ENCODE results near the gene KDM1B. TPM values are rescaled to one million over a fixed set of nuclear protein-coding genes. Genes with fewer than 3 reads are reported as not detected.

The KDM1B gene
- total and polyA plus RNA-seq, 2 of the 8 experiments (the other 6 are each of a cell fraction or from before 2014, with no cell fraction given), result 3.7 to 7.5 TPM

DNA sequence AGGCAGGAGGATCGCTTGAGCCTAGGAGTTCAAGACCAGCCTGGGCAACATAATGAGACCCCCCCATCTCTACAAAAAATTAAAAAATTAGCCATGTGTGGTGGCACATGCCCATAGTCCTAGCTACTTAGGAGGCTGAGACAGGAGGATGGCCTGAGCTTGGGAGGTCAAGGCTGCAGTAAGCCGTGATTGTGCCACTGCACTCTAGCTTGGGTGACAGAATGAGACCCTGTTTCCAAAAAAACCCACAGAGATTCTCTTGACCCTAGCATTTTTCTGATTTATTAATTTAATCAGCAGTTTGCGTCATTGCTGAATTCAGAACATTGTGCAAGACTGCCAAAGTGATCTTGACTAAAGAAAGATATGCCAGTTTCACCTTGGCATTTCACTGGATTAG, 36.8 kb downstream of the KDM1B start:
- H2AK5ac ChIP-seq (ENCODE audit: low read depth, low read length), result no peak overlapping the region
- no peak overlapping the region for H3K27ac ChIP-seq (ENCODE audit: low read depth, low read length)
- H4K91ac ChIP-seq (replicated peaks; ENCODE audit: insufficient read length, low read length), result no peak overlapping the region
- DNase-seq (ENCODE audit: low read depth in 1 of 2, low spot score in 2 of 2) (no peak), FAIRE-seq (no peak)
- H2BK5ac ChIP-seq (ENCODE audit: low read depth, low read length), result no peak overlapping the region
- no peaks in the 10 kb centered on the region for H3K79me1 ChIP-seq (ENCODE audit: low read depth, low read length)
- WGBS, 2 experiments (ENCODE audit: extremely low coverage in 1 of 2, insufficient coverage in 1 of 2, insufficient read length in 1 of 2, insufficient replicate concordance in 2 of 2, low coverage in 1 of 2, low lambda C conversion rate in 2 of 2, missing lambda C conversion rate in 1 of 2), result 95% methylated on average over 3 of the region's 3 CpGs; no CpG with 5 or more reads in 1 of the 2 experiments
- H3K4ac ChIP-seq (replicated peaks; ENCODE audit: insufficient read length, low read depth, low read length), result no peak overlapping the region
- no peaks in the 10 kb centered on the region for H3K79me2 ChIP-seq (ENCODE audit: control insufficient read depth in 1 of 2, insufficient read depth in 2 of 2, low read length in 2 of 2)
- TF ChIP-seq HDAC6 (IDR thresholded peaks at IDR 0.05; ENCODE audit: low read depth, low read length), result no peak
- TF ChIP-seq, protein P1, sequence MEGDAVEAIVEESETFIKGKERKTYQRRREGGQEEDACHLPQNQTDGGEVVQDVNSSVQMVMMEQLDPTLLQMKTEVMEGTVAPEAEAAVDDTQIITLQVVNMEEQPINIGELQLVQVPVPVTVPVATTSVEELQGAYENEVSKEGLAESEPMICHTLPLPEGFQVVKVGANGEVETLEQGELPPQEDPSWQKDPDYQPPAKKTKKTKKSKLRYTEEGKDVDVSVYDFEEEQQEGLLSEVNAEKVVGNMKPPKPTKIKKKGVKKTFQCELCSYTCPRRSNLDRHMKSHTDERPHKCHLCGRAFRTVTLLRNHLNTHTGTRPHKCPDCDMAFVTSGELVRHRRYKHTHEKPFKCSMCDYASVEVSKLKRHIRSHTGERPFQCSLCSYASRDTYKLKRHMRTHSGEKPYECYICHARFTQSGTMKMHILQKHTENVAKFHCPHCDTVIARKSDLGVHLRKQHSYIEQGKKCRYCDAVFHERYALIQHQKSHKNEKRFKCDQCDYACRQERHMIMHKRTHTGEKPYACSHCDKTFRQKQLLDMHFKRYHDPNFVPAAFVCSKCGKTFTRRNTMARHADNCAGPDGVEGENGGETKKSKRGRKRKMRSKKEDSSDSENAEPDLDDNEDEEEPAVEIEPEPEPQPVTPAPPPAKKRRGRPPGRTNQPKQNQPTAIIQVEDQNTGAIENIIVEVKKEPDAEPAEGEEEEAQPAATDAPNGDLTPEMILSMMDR (IDR thresholded peaks at IDR 0.05; ENCODE audit: control extremely low read depth in 1 of 3, insufficient read depth in 1 of 3, low read depth in 1 of 3, low read length in 3 of 3), result no peak
- no peak for TF ChIP-seq BCL11A (IDR thresholded peaks at IDR 0.05; ENCODE audit: low read depth in 2 of 2, low read length in 2 of 2)
- no peak overlapping the region for H3K23ac ChIP-seq (ENCODE audit: insufficient read length)
- POLR2A ChIA-PET (ENCODE audit: partially characterized antibody), result no interaction called here
- H3K14ac ChIP-seq (ENCODE audit: insufficient read length), result no peak overlapping the region
- no peak overlapping the region for H4K5ac ChIP-seq (ENCODE audit: insufficient read length, low read depth, low read length)
- H3K9me3 ChIP-seq (ENCODE audit: insufficient read depth in 2 of 2, low read depth in 1 of 2, low read length in 1 of 2), result no peaks in the 10 kb centered on the region
- H2AFZ ChIP-seq (ENCODE audit: low read length), result no peak overlapping the region
- no peak overlapping the region for H3K56ac ChIP-seq (replicated peaks; ENCODE audit: insufficient read length, low read depth, low read length)
- no peak overlapping the region for H2BK12ac ChIP-seq (ENCODE audit: low read depth, low read length)
- no peak overlapping the region for H2BK20ac ChIP-seq (ENCODE audit: low read length)
- no peaks in the 10 kb centered on the region for H3K27me3 ChIP-seq (replicated peaks in 1 of 4; ENCODE audit: control insufficient read depth in 3 of 4, extremely low read depth in 1 of 4, insufficient read depth in 3 of 4, low read length in 3 of 4)
- no peak overlapping the region for H2BK15ac ChIP-seq (ENCODE audit: low read length)
- CTCF ChIA-PET (ENCODE audit: partially characterized antibody), result interaction anchor here (0.9 to 1.3 kb wide), 3 partner anchors 8 to 111 kb away, joined by 3 read pairs; no protein-coding TSS in a partner anchor
- H4K20me1 ChIP-seq (replicated peaks in 1 of 2; ENCODE audit: control insufficient read depth in 1 of 2, insufficient read depth in 2 of 2, low read length in 2 of 2), result no peaks in the 10 kb centered on the region
- no peak overlapping the region for H3K18ac ChIP-seq (ENCODE audit: extremely low read depth, low read length)
- peaks cover 0 to 5% (median 0%) of the 10 kb centered on the region in 4 experiments; a peak in 1 of 8 replicates for H3K36me3 ChIP-seq (ENCODE audit: control insufficient read depth in 2 of 4, insufficient read depth in 4 of 4, low read length in 3 of 4)
- H3K4me2 ChIP-seq (ENCODE audit: insufficient read depth in 1 of 2, low read depth in 2 of 2, low read length in 2 of 2), result no peak overlapping the region
- H3K9ac ChIP-seq (replicated peaks in 1 of 4; ENCODE audit: extremely low read depth in 1 of 4, low read depth in 3 of 4, low read length in 3 of 4), result no peak overlapping the region
- H3K4me1 ChIP-seq (replicated peaks in 1 of 4; ENCODE audit: control insufficient read depth in 3 of 4, insufficient read depth in 4 of 4, low read length in 3 of 4), result peaks cover 0 to 7% (median 3%) of the 10 kb centered on the region in 4 experiments; a peak in 4 of 7 replicates
- H2BK120ac ChIP-seq (replicated peaks; ENCODE audit: low read depth, low read length), result no peak overlapping the region
- H4K8ac ChIP-seq (ENCODE audit: extremely low read depth, insufficient read depth, low read length), result no peak overlapping the region
- H3K23me2 ChIP-seq (ENCODE audit: low read depth, low read length), result no peaks in the 10 kb centered on the region
- no peak overlapping the region for H3K4me3 ChIP-seq (ENCODE audit: extremely low read depth in 1 of 4, insufficient read depth in 2 of 4, low read depth in 3 of 4, low read length in 4 of 4)
